ENCODE data around the gene IFNW1.

Gene IFNW1

GRCh38 chr9:21097817-21098216 lies 43.8 kb downstream of the IFNW1 start:
- no peak for TF ChIP-seq CTCF (IDR thresholded peaks at IDR 0.05; ENCODE audit: extremely low read depth, missing control alignments)

GRCh38 chr9:21096901-21097255 lies 44.8 kb downstream of the IFNW1 start:
- DNase-seq (ENCODE audit: low spot score): no peak
- TF ChIP-seq CTCF (IDR thresholded peaks at IDR 0.05; ENCODE audit: extremely low read depth, missing control alignments): no peak

More at GRCh38 chr9:21097817-21098216, 43.8 kb downstream of the IFNW1 start:
- DNase-seq (ENCODE audit: low spot score): no peak

- DNase-seq (ENCODE audit: low spot score): peak; percentile 47
- TF ChIP-seq CTCF (IDR thresholded peaks at IDR 0.05; ENCODE audit: extremely low read depth, missing control alignments): no peak
Observed at GRCh38 chr9:21096172-21096900, 45.3 kb downstream of the IFNW1 start.

GRCh38 chr9:21095561-21095960 lies 46.1 kb downstream of the IFNW1 start:
- no peak for TF ChIP-seq CTCF (IDR thresholded peaks at IDR 0.05; ENCODE audit: extremely low read depth, missing control alignments)
- no peak for DNase-seq (ENCODE audit: low spot score)

Data from GM20000 (cell line).